HEK293 (cell line): ENCODE measurements around the gene TPM2.
A peak's percentile ranks its signal among the peaks of the same experiment; 100 is the strongest.

Experiments
- GLIS2 ChIP-seq: fragments of 450-650 bp; formaldehyde crosslinking; IDR thresholded peaks from 2 replicates; pipeline ENCODE4 v1.5.1; 2016; ENCODE audit warnings: missing biosample characterization, missing genetic modification characterization
- HOXC10 ChIP-seq: sonication (generic); formaldehyde crosslinking; IDR thresholded peaks from 2 replicates; pipeline ENCODE4 v1.8.1; 2023; ENCODE audit warnings: mild to moderate bottlenecking, missing genetic modification reagents
- INSM2 ChIP-seq: fragments of 450-650 bp; formaldehyde crosslinking; IDR thresholded peaks from 2 replicates; pipeline ENCODE4 v1.5.1; 2016; ENCODE audit warnings: missing biosample characterization, missing genetic modification characterization
- KLF9 ChIP-seq: fragments of 450-650 bp; formaldehyde crosslinking; IDR thresholded peaks from 2 replicates; pipeline ENCODE4 v1.5.1; 2016; ENCODE audit warnings: missing biosample characterization, missing genetic modification characterization, low read depth
- MYNN ChIP-seq: fragments of 450-650 bp; formaldehyde crosslinking; IDR thresholded peaks from 2 replicates; pipeline ENCODE4 v1.5.1; 2016; ENCODE audit warnings: missing biosample characterization, missing genetic modification characterization, borderline replicate concordance
- PBX3 ChIP-seq: sonication (generic); formaldehyde crosslinking; IDR thresholded peaks from 2 replicates; pipeline ENCODE4 v1.8.1; 2022; ENCODE audit warnings: mild to moderate bottlenecking, moderate library complexity, missing genetic modification reagents
- PRDM2 ChIP-seq: fragments of 450-650 bp; formaldehyde crosslinking; IDR thresholded peaks from 2 replicates; pipeline ENCODE4 v1.5.1; 2016; ENCODE audit warnings: missing biosample characterization, missing genetic modification characterization, borderline replicate concordance
- YY1 ChIP-seq: fragments of 450-650 bp; formaldehyde crosslinking; IDR thresholded peaks from 2 replicates; pipeline ENCODE4 v1.5.1; 2018; ENCODE audit warnings: missing biosample characterization, missing genetic modification characterization
- ZBTB11 ChIP-seq: fragments of 450-650 bp; formaldehyde crosslinking; conservative IDR thresholded peaks from 2 replicates; pipeline ENCODE4 v1.5.1; 2016; ENCODE audit warnings: low read depth, missing biosample characterization, missing genetic modification characterization
- ZBTB21 ChIP-seq: fragments of 450-650 bp; formaldehyde crosslinking; IDR thresholded peaks from 2 replicates; pipeline ENCODE4 v1.5.1; 2017; ENCODE audit warnings: missing biosample characterization, missing genetic modification characterization
- ZBTB7A ChIP-seq: fragments of 450-650 bp; formaldehyde crosslinking; IDR thresholded peaks from 2 replicates; pipeline ENCODE4 v1.5.1; 2016; ENCODE audit warnings: low read depth, missing biosample characterization, missing genetic modification characterization
- ZEB2 ChIP-seq: fragments of 450-650 bp; formaldehyde crosslinking; IDR thresholded peaks from 2 replicates; pipeline ENCODE4 v1.5.1; 2016; ENCODE audit warnings: missing biosample characterization, missing genetic modification characterization
- ZIC2 ChIP-seq: fragments of 450-650 bp; formaldehyde crosslinking; IDR thresholded peaks from 2 replicates; pipeline ENCODE4 v1.5.1; 2016; ENCODE audit warnings: missing biosample characterization, missing genetic modification characterization
- ZNF112 ChIP-seq: fragments of 450-650 bp; formaldehyde crosslinking; IDR thresholded peaks from 2 replicates; pipeline ENCODE4 v1.5.0; 2017; ENCODE audit warnings: missing biosample characterization, missing genetic modification characterization
- ZNF114 ChIP-seq: fragments of 450-650 bp; formaldehyde crosslinking; IDR thresholded peaks from 2 replicates; pipeline ENCODE4 v1.5.0; 2017; ENCODE audit warnings: missing biosample characterization, missing genetic modification characterization
- ZNF155 ChIP-seq: fragments of 450-650 bp; formaldehyde crosslinking; IDR thresholded peaks from 2 replicates; pipeline ENCODE4 v1.5.1; 2016; ENCODE audit warnings: missing biosample characterization, missing genetic modification characterization
- ZNF184 ChIP-seq: fragments of 450-650 bp; IDR thresholded peaks from 2 replicates; pipeline ENCODE4 v1.5.1; 2018; ENCODE audit warnings: missing biosample characterization, mild to moderate bottlenecking, missing genetic modification characterization
- ZNF274 ChIP-seq, 2 experiments: fragments of 200-500 bp in 1 of 2; fragments of 450-650 bp in 1 of 2; sonication (Bioruptor generic) in 1 of 2; formaldehyde crosslinking in 1 of 2; IDR thresholded peaks; 2 replicates each; pipeline versions ENCODE4 v1.5.1 to v1.6.1; 2014 to 2016; ENCODE audit warnings: borderline replicate concordance in 1 of 2, inconsistent platforms in 1 of 2, low read length in 1 of 2, missing biosample characterization in 1 of 2, missing genetic modification characterization in 1 of 2
- ZNF335 ChIP-seq: fragments of 450-650 bp; formaldehyde crosslinking; conservative IDR thresholded peaks from 2 replicates; pipeline ENCODE4 v1.5.1; 2016; ENCODE audit warnings: missing biosample characterization, missing genetic modification characterization
- ZNF366 ChIP-seq: fragments of 450-650 bp; formaldehyde crosslinking; conservative IDR thresholded peaks from 2 replicates; pipeline ENCODE4 v1.5.1; 2016; ENCODE audit warnings: missing biosample characterization, missing genetic modification characterization
- ZNF510 ChIP-seq: fragments of 450-650 bp; formaldehyde crosslinking; IDR thresholded peaks from 2 replicates; pipeline ENCODE4 v1.5.1; 2018; ENCODE audit warnings: mild to moderate bottlenecking, missing genetic modification characterization, missing biosample characterization; ENCODE audit not compliant: insufficient replicate concordance
- ZNF585B ChIP-seq: fragments of 450-650 bp; formaldehyde crosslinking; IDR thresholded peaks from 2 replicates; pipeline ENCODE4 v1.5.1; 2016; ENCODE audit warnings: missing biosample characterization, missing genetic modification characterization
- ZNF596 ChIP-seq: fragments of 450-650 bp; IDR thresholded peaks from 2 replicates; pipeline ENCODE4 v1.5.0; 2018; ENCODE audit warnings: missing biosample characterization, mild to moderate bottlenecking, missing genetic modification characterization, moderate library complexity
- ZNF621 ChIP-seq: fragments of 450-650 bp; formaldehyde crosslinking; IDR thresholded peaks from 2 replicates; pipeline ENCODE4 v1.5.1; 2017; ENCODE audit warnings: missing biosample characterization, missing genetic modification characterization
- ZNF654 ChIP-seq: fragments of 450-650 bp; formaldehyde crosslinking; IDR thresholded peaks from 2 replicates; pipeline ENCODE4 v1.5.1; 2016; ENCODE audit warnings: low read depth, missing biosample characterization, missing genetic modification characterization
- ZNF704 ChIP-seq: fragments of 450-650 bp; formaldehyde crosslinking; IDR thresholded peaks from 2 replicates; pipeline ENCODE4 v1.5.1; 2016; ENCODE audit warnings: missing biosample characterization, missing genetic modification characterization

TPM2 gene

GRCh38 chr9:35664531-35665470 is 24.9 kb downstream of the TPM2 start, which contains the start of gene ARHGEF39 (continued):
- TF ChIP-seq ZNF114 (tag by site-specific recombination) (no peak), HOXC10 (CRISPR knock-in tag) (no peak), ZEB2 (tag by site-specific recombination) (peak; percentile 44; the same call in 1 of the 2 replicates), ZNF621 (tag by site-specific recombination) (no peak), ZIC2 (tag by site-specific recombination) (peak; percentile 64), GLIS2 (tag by site-specific recombination) (peak; percentile 60), ZNF510 (tag by site-specific recombination) (no peak), ZNF112 (tag by site-specific recombination) (no peak), ZNF654 (tag by site-specific recombination) (no peak), PBX3 (CRISPR knock-in tag) (peak; percentile 86; the same call in 1 of the 2 replicates), INSM2 (tag by site-specific recombination) (no peak), KLF9 (peak; percentile 60), ZBTB21 (no peak), ZNF366 (no peak), ZNF184 (tag by site-specific recombination) (no peak), YY1 (tag by site-specific recombination) (no peak), ZNF596 (tag by site-specific recombination) (no peak), MYNN (no peak), ZBTB7A (tag by site-specific recombination) (no peak), PRDM2 (tag by site-specific recombination) (no peak), ZBTB11 (peak; percentile 80), ZNF585B (tag by site-specific recombination) (no peak), ZNF155 (tag by site-specific recombination) (no peak), ZNF704 (tag by site-specific recombination) (no peak), ZNF274 (IDR thresholded peaks at IDR 0.05; ENCODE audit: low read length) (no peak), ZNF274 (tag by site-specific recombination; IDR thresholded peaks at IDR 0.05; ENCODE audit: borderline replicate concordance) (no peak), ZNF335 (tag by site-specific recombination) (peak; percentile 80)
